ENCODE results near the gene CSK.

Gene CSK

GRCh38 chr15:74845208-74845568 is 63.3 kb downstream of the CSK start:
- no peak for DNase-seq

- no peak for DNase-seq
These were observed 63.7 kb downstream of the CSK start for GRCh38 chr15:74845581-74845980.

- no peak for DNase-seq
These were observed 65.6 kb downstream of the CSK start for GRCh38 chr15:74847432-74847831.

- DNase-seq: no peak
These were observed 68.5 kb downstream of the CSK start for GRCh38 chr15:74850393-74850792.

GRCh38 chr15:74851960-74852359 is 70.1 kb downstream of the CSK start:
- no peak for DNase-seq

Data from NCI-H1048 (cell line).